T-helper 1 cell (primary cell): ENCODE results near the gene FARP2.

ENCODE experiments used
- DNase-seq, 5 donors: peaks; one replicate each; pipeline ENCODE4 v3.0.0-alpha.2; 2012 to 2020

FARP2 gene

GRCh38 chr2:241461693-241462677 is 105.9 kb downstream of the FARP2 start:
- no peak for DNase-seq

GRCh38 chr2:241463276-241464135 is 107.4 kb downstream of the FARP2 start:
- no peak for DNase-seq

GRCh38 chr2:241465543-241465942 is 109.5 kb downstream of the FARP2 start:
- no peak for DNase-seq

- DNase-seq, result no peak
Observed at GRCh38 chr2:241466230-241466629, 110.1 kb downstream of the FARP2 start.

DNA sequence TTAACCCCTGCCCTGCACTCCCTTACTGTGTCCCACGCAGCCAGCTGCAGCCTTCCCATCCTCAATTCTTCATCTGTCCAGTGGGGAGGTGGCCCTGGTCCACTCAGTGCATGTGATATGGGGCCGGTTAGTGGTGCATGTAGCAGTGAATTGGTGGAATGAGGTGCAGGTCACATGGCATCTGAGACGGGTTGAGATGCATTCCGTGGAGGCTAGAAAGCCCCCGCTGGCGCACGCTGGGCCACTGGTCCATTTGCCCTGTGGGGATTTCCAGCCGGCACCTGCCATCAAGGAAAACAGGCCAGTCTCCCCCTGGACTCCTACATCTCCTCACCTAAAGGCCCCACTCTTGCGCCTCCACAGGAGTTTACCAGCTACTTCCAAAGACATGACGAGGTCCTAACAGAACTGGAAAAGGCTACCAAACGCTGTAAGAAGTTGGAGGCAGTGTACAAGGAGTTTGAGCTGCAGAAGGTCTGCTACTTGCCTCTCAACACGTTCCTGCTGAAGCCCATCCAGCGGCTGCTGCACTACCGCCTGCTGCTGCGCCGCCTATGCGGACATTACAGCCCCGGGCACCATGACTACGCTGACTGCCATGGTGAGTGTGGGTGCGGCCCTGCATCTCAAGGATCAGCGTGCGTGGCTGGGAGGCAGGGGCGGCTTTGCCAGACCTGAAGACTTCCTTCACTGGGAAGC is 111.8 kb downstream of the FARP2 start:
- no peak for DNase-seq

- DNase-seq, result no peak
Observed at GRCh38 chr2:241468476-241468781, 112.3 kb downstream of the FARP2 start.

DNA sequence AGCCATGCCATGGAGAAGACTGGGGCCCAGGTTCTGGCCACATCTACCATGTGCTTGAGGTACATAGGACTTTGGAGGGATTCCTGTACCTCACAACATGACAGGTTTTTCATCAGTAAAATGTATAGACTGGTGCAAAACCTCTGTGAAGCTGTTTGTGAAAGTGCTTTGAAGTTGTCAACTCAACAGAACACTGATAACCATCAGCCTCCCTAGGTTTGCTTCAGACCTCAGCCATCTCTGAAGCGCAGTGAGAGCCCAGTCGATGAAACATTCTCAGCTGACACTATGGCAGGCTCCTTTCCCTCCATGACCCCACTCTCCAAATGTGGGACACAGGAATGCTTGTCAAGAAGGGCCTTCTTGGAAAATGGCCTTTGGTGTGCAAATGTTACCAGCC is 113.7 kb downstream of the FARP2 start:
- DNase-seq, result no peak

GRCh38 chr2:241473399-241473798 is 117.3 kb downstream of the FARP2 start:
- no peak for DNase-seq

- DNase-seq, result no peak
Observed at GRCh38 chr2:241475267-241475666, 119.2 kb downstream of the FARP2 start.

DNA sequence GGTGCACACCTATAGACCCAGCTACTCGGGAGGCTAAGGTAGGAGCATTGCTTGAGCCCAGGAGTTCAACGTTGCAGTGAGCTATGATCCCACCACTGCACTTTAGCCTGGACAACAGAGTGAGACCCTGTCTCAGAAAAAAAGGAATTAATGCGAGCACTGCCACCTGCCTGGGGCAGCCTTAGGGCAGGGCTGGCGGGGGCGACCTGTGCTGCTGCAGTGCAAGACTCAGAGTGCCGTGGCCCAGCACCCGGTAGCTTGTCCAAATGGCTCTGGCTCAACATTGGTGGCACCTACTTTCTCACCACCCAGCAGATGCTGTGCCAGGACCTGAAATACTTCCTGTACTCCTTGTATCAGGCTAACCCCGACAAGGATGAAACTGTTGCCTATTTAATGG is 122.1 kb downstream of the FARP2 start:
- no peak for DNase-seq

GRCh38 chr2:241479026-241479898 is 123.2 kb downstream of the FARP2 start:
- no peak for DNase-seq

DNA sequence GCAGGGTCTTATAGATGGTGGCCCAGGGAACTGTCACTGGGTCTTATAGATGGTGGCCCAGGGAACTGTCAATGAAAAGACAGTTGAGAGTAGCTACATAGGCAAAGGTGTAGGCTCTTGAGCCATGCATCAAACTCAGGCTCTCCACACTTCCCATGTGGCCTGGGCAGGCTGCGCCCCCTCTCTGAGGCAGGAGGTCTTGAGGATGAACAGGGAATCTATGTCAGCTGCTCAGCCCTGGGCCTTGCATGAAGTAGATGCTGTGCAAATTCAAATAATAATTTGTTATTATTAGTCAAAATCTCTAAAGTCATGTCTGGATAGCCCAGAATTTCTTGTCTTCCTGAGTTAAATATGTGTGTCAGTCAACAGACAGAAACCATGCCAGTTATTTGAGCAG is 125.6 kb downstream of the FARP2 start:
- DNase-seq, result no peak

- no peak for DNase-seq
Observed at GRCh38 chr2:241482126-241482955, 126.3 kb downstream of the FARP2 start.

GRCh38 chr2:241483305-241483704 is 127.2 kb downstream of the FARP2 start:
- no peak for DNase-seq

- no peak for DNase-seq
Observed at GRCh38 chr2:241485172-241485911, 129.3 kb downstream of the FARP2 start.

DNA sequence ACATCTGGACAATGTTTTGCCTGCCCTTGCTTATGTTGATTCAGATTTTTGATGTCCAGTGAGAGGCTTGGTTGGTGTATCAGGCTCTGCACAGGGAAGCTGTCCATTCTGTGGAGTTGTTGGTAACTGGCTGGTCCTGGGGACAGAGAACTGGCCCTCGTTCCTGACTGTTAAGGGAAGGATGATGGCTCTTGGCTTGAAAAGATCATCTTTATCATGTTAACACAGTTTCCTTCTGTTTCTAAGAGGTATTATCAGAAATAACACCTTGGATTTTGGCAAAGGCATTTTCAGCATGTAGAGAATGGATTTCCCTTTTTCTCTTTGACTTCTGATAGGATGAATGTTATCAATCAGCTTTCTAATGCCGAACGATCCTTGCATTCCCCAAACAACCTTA is 133.0 kb downstream of the FARP2 start:
- DNase-seq, result no peak

GRCh38 chr2:241489733-241490680 is 133.9 kb downstream of the FARP2 start:
- no peak for DNase-seq

DNA sequence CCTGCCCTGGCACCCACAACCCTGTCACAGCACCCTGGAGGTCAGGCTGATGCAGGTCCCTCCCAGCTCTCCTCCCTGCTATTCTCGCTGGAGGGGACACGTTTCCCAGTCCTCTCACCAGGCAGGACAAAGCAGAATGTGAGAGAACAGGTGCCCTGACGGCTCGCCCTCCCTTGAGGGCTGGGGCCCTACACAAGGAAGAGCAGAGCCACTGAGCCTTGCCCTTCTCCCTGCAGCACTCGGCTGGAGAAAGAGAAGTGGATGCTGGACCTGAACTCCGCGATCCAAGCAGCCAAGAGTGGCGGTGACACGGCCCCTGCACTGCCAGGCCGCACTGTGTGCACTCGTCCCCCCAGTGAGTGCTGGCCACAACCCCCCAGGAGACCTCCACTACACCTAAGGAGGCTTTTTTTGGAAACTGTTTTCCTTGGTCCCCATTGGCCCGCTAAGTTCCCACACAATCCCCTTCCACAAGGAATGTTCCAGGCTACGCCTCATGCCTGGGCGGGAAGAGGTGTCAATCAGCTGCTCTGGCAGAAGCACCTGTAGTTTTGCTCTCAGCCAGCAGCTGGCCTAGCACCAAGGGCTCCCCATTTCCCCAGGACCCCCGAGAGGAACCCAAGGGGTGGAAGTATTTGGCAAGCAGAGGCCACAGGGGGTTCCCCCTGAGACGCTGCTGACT is 134.9 kb downstream of the FARP2 start:
- DNase-seq, result no peak
